ENCODE data around the gene AAR2. TPM values are rescaled to one million over a fixed set of nuclear protein-coding genes. Genes with fewer than 3 reads are reported as not detected.

AAR2 gene
- total RNA-seq, 3 donors from 2014 or later, result 43.8 to 47.8 (median 45.6) TPM

GRCh38 chr20:36208257-36208656 is 28.0 kb upstream of the AAR2 start:
- ATAC-seq, result no peak
- Mint-ChIP-seq H3K4me3 (no peak overlapping the region), H3K4me1 (ENCODE audit: low read depth) (no peaks in the 10 kb centered on the region), H3K36me3 (ENCODE audit: insufficient read depth) (no peaks in the 10 kb centered on the region), H3K27me3 (ENCODE audit: low read depth) (peaks cover 2% of the 10 kb centered on the region), H3K9me3 (no peaks in the 10 kb centered on the region)
- no peak for DNase-seq

DNA sequence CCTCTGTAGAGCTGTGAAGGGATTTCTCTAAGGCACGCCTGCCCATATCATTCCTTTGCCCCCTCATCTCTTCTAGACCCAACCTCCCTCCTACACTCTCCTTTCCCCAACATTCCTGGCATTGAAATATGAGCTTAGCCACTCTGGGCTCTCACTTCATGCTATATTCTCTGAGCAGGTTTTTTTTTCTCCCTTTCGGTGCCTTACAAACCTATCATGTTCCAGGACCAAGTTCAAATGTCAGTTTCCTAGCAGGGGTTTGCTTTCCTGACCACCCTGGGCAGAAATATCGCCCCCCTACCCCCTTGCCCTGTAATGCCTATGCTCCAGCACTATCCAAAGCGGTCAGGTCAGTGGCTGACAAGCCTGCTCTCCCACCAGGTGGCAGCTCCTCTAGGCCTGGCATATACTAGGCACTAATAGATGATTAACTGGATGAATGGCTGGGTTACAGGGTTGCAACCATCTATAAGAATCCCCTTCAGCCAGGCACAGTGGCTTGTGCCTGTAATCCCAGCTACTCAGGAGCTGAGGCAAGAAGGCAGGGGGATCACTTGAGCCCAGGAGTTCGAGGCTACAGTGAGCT is 25.7 kb upstream of the AAR2 start:
- no peak for ATAC-seq
- peaks cover 2% of the 10 kb centered on the region for H3K27me3 Mint-ChIP-seq (ENCODE audit: low read depth)
- H3K4me1 Mint-ChIP-seq (ENCODE audit: low read depth), result no peaks in the 10 kb centered on the region
- DNase-seq, result no peak
- no peak overlapping the region for H3K4me3 Mint-ChIP-seq
- no peaks in the 10 kb centered on the region for H3K9me3 Mint-ChIP-seq
- H3K36me3 Mint-ChIP-seq (ENCODE audit: insufficient read depth), result no peaks in the 10 kb centered on the region

- peaks cover 2% of the 10 kb centered on the region for H3K27me3 Mint-ChIP-seq (ENCODE audit: low read depth)
- no peak for ATAC-seq
- no peaks in the 10 kb centered on the region for H3K9me3 Mint-ChIP-seq
- no peaks in the 10 kb centered on the region for H3K36me3 Mint-ChIP-seq (ENCODE audit: insufficient read depth)
- no peak for DNase-seq
- peaks cover under 1% of the 10 kb centered on the region for H3K4me1 Mint-ChIP-seq (ENCODE audit: low read depth)
- no peak overlapping the region for H3K4me3 Mint-ChIP-seq
These were observed 22.9 kb upstream of the AAR2 start for GRCh38 chr20:36213362-36213761.

GRCh38 chr20:36214684-36215256 is 21.5 kb upstream of the AAR2 start:
- H3K9me3 Mint-ChIP-seq, result no peaks in the 10 kb centered on the region
- H3K36me3 Mint-ChIP-seq (ENCODE audit: insufficient read depth), result no peaks in the 10 kb centered on the region
- no peak for DNase-seq
- no peak for ATAC-seq
- peaks cover 1% of the 10 kb centered on the region for H3K4me1 Mint-ChIP-seq (ENCODE audit: low read depth)
- H3K4me3 Mint-ChIP-seq, result no peak overlapping the region
- no peaks in the 10 kb centered on the region for H3K27me3 Mint-ChIP-seq (ENCODE audit: low read depth)

DNA sequence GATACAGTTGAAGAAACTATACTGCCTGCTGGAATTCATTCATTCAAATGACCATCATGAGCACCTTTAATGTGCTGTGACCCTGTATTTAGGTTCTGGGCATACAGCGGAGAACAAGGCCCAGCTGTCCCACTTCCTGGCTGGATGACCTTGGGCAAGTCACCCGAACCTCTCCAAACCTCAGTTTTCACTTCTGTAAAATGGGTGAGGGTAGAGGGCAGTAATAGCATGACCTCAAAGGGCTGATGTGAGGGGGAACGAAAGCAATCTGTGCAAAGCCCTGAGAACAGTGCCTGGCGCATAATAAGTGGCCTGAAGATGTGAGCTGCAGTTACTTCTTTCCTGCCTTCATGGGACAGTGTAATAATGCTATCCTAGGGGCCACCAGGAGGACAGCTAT is 20.5 kb upstream of the AAR2 start:
- no peak for ATAC-seq
- Mint-ChIP-seq H3K9me3 (no peaks in the 10 kb centered on the region), H3K27me3 (ENCODE audit: low read depth) (no peaks in the 10 kb centered on the region), H3K4me1 (ENCODE audit: low read depth) (peaks cover 1% of the 10 kb centered on the region), H3K4me3 (no peak overlapping the region), H3K36me3 (ENCODE audit: insufficient read depth) (no peaks in the 10 kb centered on the region)
- DNase-seq, result no peak

DNA sequence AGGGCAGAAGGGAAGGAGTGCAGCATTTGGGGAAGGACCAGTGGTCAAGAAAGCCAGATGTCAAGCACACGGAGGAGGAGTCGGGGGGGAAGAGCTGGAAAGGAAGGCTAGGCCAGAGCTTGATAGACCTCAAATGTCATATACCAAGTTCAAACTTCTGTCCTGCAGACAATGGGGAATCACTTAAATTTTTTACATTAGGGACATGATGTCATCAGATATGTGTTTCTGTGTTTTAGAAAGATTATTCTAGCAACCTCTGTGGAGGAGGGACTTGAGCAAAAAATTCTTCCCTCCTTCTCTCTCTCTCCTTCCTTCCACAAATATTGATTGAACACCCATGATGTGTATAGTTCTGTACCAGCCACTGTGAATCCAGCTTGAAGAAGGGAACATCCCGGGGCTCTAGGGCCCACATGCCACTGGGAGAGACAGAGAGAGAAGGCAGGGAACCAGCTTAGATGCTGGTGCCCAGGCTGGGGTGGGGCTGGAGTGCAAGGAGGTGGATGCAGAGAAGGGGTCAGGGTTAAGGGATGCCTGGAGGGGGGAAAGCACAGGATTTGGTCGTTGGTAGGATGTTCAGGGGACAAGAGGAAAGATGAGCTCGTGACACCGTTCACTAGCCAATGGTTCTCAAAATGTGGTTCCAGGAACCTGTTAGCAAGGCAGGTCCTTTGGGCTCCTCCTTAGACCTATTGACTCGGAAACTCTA is 19.8 kb upstream of the AAR2 start:
- ATAC-seq, result no peak
- no peak overlapping the region for H3K4me3 Mint-ChIP-seq

GRCh38 chr20:36217226-36217625 is 19.1 kb upstream of the AAR2 start:
- peaks cover 1% of the 10 kb centered on the region for H3K4me1 Mint-ChIP-seq (ENCODE audit: low read depth)
- no peaks in the 10 kb centered on the region for H3K36me3 Mint-ChIP-seq (ENCODE audit: insufficient read depth)
- H3K4me3 Mint-ChIP-seq, result no peak overlapping the region
- ATAC-seq (no peak), DNase-seq (no peak)
- no peaks in the 10 kb centered on the region for H3K9me3 Mint-ChIP-seq
- H3K27me3 Mint-ChIP-seq (ENCODE audit: low read depth), result no peaks in the 10 kb centered on the region

More for the DNA sequence above, 19.8 kb upstream of the AAR2 start:
- Mint-ChIP-seq H3K9me3 (no peaks in the 10 kb centered on the region), H3K4me1 (ENCODE audit: low read depth) (peaks cover 1% of the 10 kb centered on the region), H3K36me3 (ENCODE audit: insufficient read depth) (no peaks in the 10 kb centered on the region), H3K27me3 (ENCODE audit: low read depth) (no peaks in the 10 kb centered on the region)
- DNase-seq, result no peak

- no peak for DNase-seq
- ATAC-seq, result no peak
- Mint-ChIP-seq H3K4me1 (ENCODE audit: low read depth) (peaks cover 1% of the 10 kb centered on the region), H3K9me3 (no peaks in the 10 kb centered on the region), H3K27me3 (ENCODE audit: low read depth) (no peaks in the 10 kb centered on the region), H3K36me3 (ENCODE audit: insufficient read depth) (no peaks in the 10 kb centered on the region), H3K4me3 (no peak overlapping the region)
These were observed 17.8 kb upstream of the AAR2 start for GRCh38 chr20:36218380-36219064.

- Mint-ChIP-seq H3K27me3 (ENCODE audit: low read depth) (no peaks in the 10 kb centered on the region), H3K4me3 (no peak overlapping the region), H3K4me1 (ENCODE audit: low read depth) (peaks cover 1% of the 10 kb centered on the region), H3K36me3 (ENCODE audit: insufficient read depth) (no peaks in the 10 kb centered on the region), H3K9me3 (no peaks in the 10 kb centered on the region)
- no peak for ATAC-seq
- no peak for DNase-seq
These were observed 16.5 kb upstream of the AAR2 start for GRCh38 chr20:36219671-36220220.

- DNase-seq, result no peak
- Mint-ChIP-seq H3K4me1 (ENCODE audit: low read depth) (peaks cover 6% of the 10 kb centered on the region), H3K36me3 (ENCODE audit: insufficient read depth) (no peaks in the 10 kb centered on the region), H3K4me3 (no peak overlapping the region), H3K9me3 (no peaks in the 10 kb centered on the region), H3K27me3 (ENCODE audit: low read depth) (peaks cover 6% of the 10 kb centered on the region)
- no peak for ATAC-seq
These were observed 10.6 kb upstream of the AAR2 start for GRCh38 chr20:36225666-36226065.

DNA sequence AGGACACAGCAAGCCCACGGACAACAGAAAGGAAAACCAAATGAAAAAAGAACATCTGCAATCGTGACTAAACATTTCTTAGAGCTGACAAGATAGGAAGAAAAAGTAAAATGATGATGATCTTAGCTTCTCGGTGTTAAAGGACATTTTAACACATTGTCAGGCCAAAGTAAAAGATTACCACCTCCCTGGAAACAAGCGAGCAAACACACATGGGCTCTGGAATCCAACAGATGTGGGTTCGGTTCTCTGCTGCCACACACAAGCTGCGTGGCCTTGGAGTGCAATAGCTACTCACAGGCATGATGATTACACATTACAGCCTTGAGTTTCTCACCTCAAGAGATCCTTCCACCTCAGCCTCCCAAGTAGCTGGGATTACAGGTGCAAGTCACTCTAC is 7.5 kb upstream of the AAR2 start:
- Mint-ChIP-seq H3K27me3 (ENCODE audit: low read depth) (peaks cover 14% of the 10 kb centered on the region), H3K4me1 (ENCODE audit: low read depth) (peaks cover 6% of the 10 kb centered on the region), H3K4me3 (no peak overlapping the region), H3K9me3 (no peaks in the 10 kb centered on the region), H3K36me3 (ENCODE audit: insufficient read depth) (no peaks in the 10 kb centered on the region)
- ATAC-seq (peak in 1 of 2 donors; percentile 52), DNase-seq (no peak)

- Mint-ChIP-seq H3K9me3 (no peaks in the 10 kb centered on the region), H3K27me3 (ENCODE audit: low read depth) (peaks cover 14% of the 10 kb centered on the region), H3K4me1 (ENCODE audit: low read depth) (peaks cover 6% of the 10 kb centered on the region), H3K36me3 (ENCODE audit: insufficient read depth) (no peaks in the 10 kb centered on the region), H3K4me3 (no peak overlapping the region)
- ATAC-seq (no peak), DNase-seq (no peak)
These were observed 6.3 kb upstream of the AAR2 start for GRCh38 chr20:36230019-36230418.

DNA sequence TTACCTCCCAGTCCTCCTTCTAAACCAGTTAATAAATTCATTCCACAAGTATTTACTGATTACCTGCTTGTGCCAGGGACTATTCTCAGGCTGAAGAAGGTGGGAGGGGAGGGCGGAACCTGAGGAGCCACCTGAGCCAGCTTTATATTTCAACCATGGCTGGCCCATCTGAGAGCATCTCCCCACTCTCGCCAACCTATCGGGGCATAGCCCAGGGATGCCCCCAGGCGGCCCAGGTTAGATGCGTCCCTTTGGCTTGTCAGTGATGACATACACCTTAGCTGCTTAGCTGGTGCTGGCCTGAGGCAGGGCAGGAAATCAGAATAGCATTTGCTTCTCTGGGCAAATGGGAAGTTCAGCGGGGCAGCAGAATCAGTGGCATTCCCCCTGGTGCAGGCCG is 4.9 kb upstream of the AAR2 start:
- Mint-ChIP-seq H3K9me3 (no peaks in the 10 kb centered on the region), H3K27me3 (ENCODE audit: low read depth) (peaks cover 10% of the 10 kb centered on the region), H3K36me3 (ENCODE audit: insufficient read depth) (no peaks in the 10 kb centered on the region), H3K4me3 (no peak overlapping the region), H3K4me1 (ENCODE audit: low read depth) (peaks cover 11% of the 10 kb centered on the region)
- ATAC-seq (no peak), DNase-seq (no peak)

- DNase-seq (no peak), ATAC-seq (no peak)
- Mint-ChIP-seq H3K4me1 (ENCODE audit: low read depth) (peaks cover 32% of the 10 kb centered on the region), H3K4me3 (no peak overlapping the region), H3K27me3 (ENCODE audit: low read depth) (peaks cover 8% of the 10 kb centered on the region), H3K36me3 (ENCODE audit: insufficient read depth) (peaks cover 12% of the 10 kb centered on the region), H3K9me3 (no peaks in the 10 kb centered on the region)
These were observed 1.4 kb upstream of the AAR2 start for GRCh38 chr20:36234771-36235320.

All from activated T-cell treated with anti-CD3 and anti-CD28 coated beads, Interleukin-2, amount 50 U/mL, for 4 hours (primary cell).